SK-N-SH treated with all-trans-retinoic acid at 6 μM for 48 hours (cell line): ENCODE data around the gene FAM120A.

ENCODE experiments used
- ATAC-seq: fragments of 200-7000 bp; cut with Tn5 transposase; 3 replicates; pipeline ENCODE4 v1.9.1; 2020; ENCODE audit warnings: mild to moderate bottlenecking, moderate library complexity
- BACH2 ChIP-seq: fragments of 250-450 bp; sonication (Bioruptor Pico); IDR thresholded peaks from 2 replicates; pipeline ENCODE4 v1.9.0; 2021; ENCODE audit warnings: mild to moderate bottlenecking, borderline replicate concordance
- CREB5 ChIP-seq: fragments of 250-450 bp; sonication (Bioruptor Pico); IDR thresholded peaks from 2 replicates; pipeline ENCODE4 v1.5.1; 2020; ENCODE audit warnings: low read depth, mild to moderate bottlenecking, moderate library complexity
- CSRNP3 ChIP-seq: fragments of 250-450 bp; sonication (Bioruptor Pico); IDR thresholded peaks from 2 replicates; pipeline ENCODE4 v1.5.1; 2021; ENCODE audit warnings: mild to moderate bottlenecking, moderate library complexity
- GLIS3 ChIP-seq: fragments of 250-450 bp; sonication (Bioruptor Pico); IDR thresholded peaks from 2 replicates; pipeline ENCODE4 v1.5.0; 2020; ENCODE audit warnings: mild to moderate bottlenecking, moderate library complexity
- ISL1 ChIP-seq: fragments of 250-450 bp; sonication (Bioruptor Pico); IDR thresholded peaks from 2 replicates; pipeline ENCODE4 v2.1.2; 2022; ENCODE audit warnings: mild to moderate bottlenecking, moderate library complexity
- OSR1 ChIP-seq: fragments of 250-450 bp; sonication (Bioruptor Pico); IDR thresholded peaks from 2 replicates; pipeline ENCODE4 v1.8.0; 2022; ENCODE audit warnings: moderate library complexity, mild to moderate bottlenecking, inconsistent platforms
- PATZ1 ChIP-seq: fragments of 250-450 bp; sonication (Bioruptor Pico); IDR thresholded peaks from 2 replicates; pipeline ENCODE4 v1.8.0; 2020; ENCODE audit warnings: mild to moderate bottlenecking, moderate library complexity, borderline replicate concordance
- POU6F1 ChIP-seq: fragments of 250-450 bp; sonication (Bioruptor Pico); IDR thresholded peaks from 2 replicates; pipeline ENCODE4 v1.8.0; 2021; ENCODE audit warnings: low read depth, mild to moderate bottlenecking, moderate library complexity, borderline replicate concordance
- PPARA ChIP-seq: fragments of 250-450 bp; sonication (Bioruptor Pico); IDR thresholded peaks from 2 replicates; pipeline ENCODE4 v1.5.0; 2020; ENCODE audit warnings: mild to moderate bottlenecking, borderline replicate concordance
- RARB ChIP-seq: fragments of 250-450 bp; sonication (Bioruptor Pico); IDR thresholded peaks from 2 replicates; pipeline ENCODE4 v1.8.0; 2021; ENCODE audit warnings: mild to moderate bottlenecking, moderate library complexity
- SNAI2 ChIP-seq: fragments of 250-450 bp; sonication (Bioruptor Pico); IDR thresholded peaks from 2 replicates; pipeline ENCODE4 v1.5.0; 2020; ENCODE audit warnings: mild to moderate bottlenecking, moderate library complexity
- TCF4 ChIP-seq: fragments of 250-450 bp; sonication (Bioruptor Pico); IDR thresholded peaks from 2 replicates; pipeline ENCODE4 v1.8.0; 2021; ENCODE audit warnings: mild to moderate bottlenecking, moderate library complexity, borderline replicate concordance
- ZC3H10 ChIP-seq: fragments of 250-450 bp; sonication (Bioruptor Pico); IDR thresholded peaks from 2 replicates; pipeline ENCODE4 v1.5.1; 2021; ENCODE audit warnings: mild to moderate bottlenecking, moderate library complexity
- ZFP3 ChIP-seq: fragments of 250-450 bp; sonication (Bioruptor Pico); IDR thresholded peaks from 2 replicates; pipeline ENCODE4 v1.5.0; 2020; ENCODE audit warnings: mild to moderate bottlenecking, moderate library complexity
- ZFP30 ChIP-seq: fragments of 450-650 bp; formaldehyde crosslinking; IDR thresholded peaks from 2 replicates; pipeline ENCODE4 v1.5.0; 2022; ENCODE audit warnings: mild to moderate bottlenecking, moderate library complexity
- ZNF70 ChIP-seq: fragments of 450-650 bp; formaldehyde crosslinking; IDR thresholded peaks from 2 replicates; pipeline ENCODE4 v1.5.0; 2020; ENCODE audit warnings: mild to moderate bottlenecking, moderate library complexity

The FAM120A gene

GRCh38 chr9:93446073-93446472 lies 5.4 kb upstream of the FAM120A start (continued):
- TF ChIP-seq PATZ1 (no peak), GLIS3 (CRISPR knock-in tag) (no peak), OSR1 (no peak), ZC3H10 (CRISPR knock-in tag) (no peak)

- no peak for ATAC-seq
- TF ChIP-seq ZNF70 (CRISPR knock-in tag): no peak
- TF ChIP-seq RARB (CRISPR knock-in tag): no peak
- no peak for TF ChIP-seq PATZ1
- no peak for TF ChIP-seq OSR1
- TF ChIP-seq ZFP30 (CRISPR knock-in tag): no peak
- no peak for TF ChIP-seq CSRNP3
- TF ChIP-seq ZFP3: no peak
- TF ChIP-seq, all 23 proteins: peak for 0
Observed at GRCh38 chr9:93447655-93448054, 3.8 kb upstream of the FAM120A start.

GRCh38 chr9:93451849-93452709 lies 594 bp downstream of the FAM120A start:
- ATAC-seq: peak; percentile 26
- TF ChIP-seq ZNF70 (CRISPR knock-in tag): no peak
- TF ChIP-seq ISL1 (CRISPR knock-in tag): no peak
- TF ChIP-seq RARB (CRISPR knock-in tag): no peak
- TF ChIP-seq CREB5: no peak
- no peak for TF ChIP-seq TCF4 (CRISPR knock-in tag)
- no peak for TF ChIP-seq ZFP30 (CRISPR knock-in tag)
- no peak for TF ChIP-seq OSR1
- no peak for TF ChIP-seq SNAI2
- TF ChIP-seq PATZ1: no peak
- no peak for TF ChIP-seq ZC3H10 (CRISPR knock-in tag)
- TF ChIP-seq POU6F1 (CRISPR knock-in tag): no peak
- no peak for TF ChIP-seq GLIS3 (CRISPR knock-in tag)
- TF ChIP-seq BACH2 (CRISPR knock-in tag): no peak
- TF ChIP-seq PPARA (CRISPR knock-in tag): no peak

- peak; percentile 17; the same call in 2 of the 3 replicates for ATAC-seq
- TF ChIP-seq ISL1 (CRISPR knock-in tag) (no peak), CSRNP3 (no peak)
Observed at GRCh38 chr9:93452710-93453046, 1.2 kb downstream of the FAM120A start.
